GM18498 (cell line): ENCODE results near the gene SNX10.

Source experiments
- ATAC-seq: cut with Tn5 transposase; IDR thresholded peaks from one replicate; pipeline ENCODE4 v1.9.1; 2021; ENCODE audit warnings: mild to moderate bottlenecking, moderate library complexity; ENCODE audit not compliant: unreplicated experiment

SNX10 gene

DNA sequence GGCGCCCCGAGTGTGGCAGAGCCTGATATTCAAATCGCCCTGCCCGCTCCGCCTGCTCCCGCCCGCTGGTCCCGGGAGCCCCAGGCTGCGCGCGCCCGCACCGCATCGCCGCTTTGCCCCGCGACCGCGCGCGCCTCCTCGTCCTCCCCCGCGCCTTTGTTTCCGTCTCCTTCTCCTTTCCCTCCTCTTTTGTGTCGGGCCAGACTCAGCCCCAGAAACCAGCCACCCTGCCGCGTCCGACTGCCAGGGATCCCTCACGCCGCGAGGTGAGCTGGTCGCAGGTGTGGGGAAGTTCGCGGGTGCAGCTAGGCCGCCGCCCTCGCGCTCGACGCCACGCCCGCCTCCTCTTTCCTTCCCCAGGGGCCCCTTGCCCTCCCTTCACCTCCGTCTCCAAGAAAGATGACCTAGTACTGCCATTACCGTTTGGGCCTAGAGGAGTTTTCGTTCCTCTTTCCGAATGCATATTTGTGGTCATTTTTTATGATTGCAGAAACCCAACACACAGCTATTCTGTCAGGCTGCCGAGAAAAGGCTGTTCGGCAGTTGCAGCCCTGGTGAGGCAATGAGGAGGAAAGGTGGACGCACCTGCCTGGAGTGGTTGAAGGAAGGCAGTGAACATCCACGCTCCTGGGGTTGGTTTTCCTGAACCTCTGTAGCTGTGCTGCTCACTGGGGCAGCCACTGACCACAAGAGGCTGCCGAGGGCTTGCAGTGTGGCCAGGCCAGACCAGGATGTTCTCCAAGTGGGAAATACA lies 107.3 kb downstream of the SNX10 start:
- peak; percentile 90 for ATAC-seq

DNA sequence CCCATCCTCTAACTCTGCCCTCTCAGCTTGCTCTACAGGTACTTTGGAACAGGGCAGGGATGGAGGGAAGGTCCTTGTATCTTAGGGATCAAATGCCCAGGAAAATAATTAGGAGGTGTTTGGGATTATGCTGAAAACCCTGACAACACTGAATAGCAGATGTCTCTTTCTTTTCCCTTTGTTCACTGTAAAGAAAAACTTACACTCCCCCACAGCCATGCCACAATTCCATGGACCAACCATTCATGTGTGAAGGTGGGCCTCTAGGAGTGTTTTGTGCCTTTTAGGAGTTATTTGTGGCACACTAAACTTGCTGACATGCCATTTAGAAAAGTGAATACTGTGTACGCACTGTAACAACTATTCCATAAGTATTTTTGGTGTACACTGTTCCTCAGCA lies 108.1 kb downstream of the SNX10 start:
- no peak for ATAC-seq

DNA sequence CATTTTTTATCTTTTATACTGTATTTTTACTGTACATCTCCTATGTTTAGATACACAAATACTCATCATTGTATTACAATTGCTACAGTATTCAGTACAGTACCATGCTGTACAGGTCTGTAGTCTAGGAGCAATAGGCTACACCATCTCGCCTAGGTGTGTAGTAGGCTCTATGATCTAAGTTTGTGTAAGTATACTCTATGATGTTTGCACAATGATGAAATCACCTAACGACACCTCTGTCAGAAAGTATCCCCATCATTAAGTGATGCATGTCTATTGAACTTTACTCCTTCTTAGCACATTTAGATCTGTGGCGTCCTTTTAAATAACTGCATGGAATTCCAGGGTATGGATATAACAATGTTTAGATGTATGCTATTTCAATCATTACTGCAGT lies 112.0 kb downstream of the SNX10 start:
- no peak for ATAC-seq

DNA sequence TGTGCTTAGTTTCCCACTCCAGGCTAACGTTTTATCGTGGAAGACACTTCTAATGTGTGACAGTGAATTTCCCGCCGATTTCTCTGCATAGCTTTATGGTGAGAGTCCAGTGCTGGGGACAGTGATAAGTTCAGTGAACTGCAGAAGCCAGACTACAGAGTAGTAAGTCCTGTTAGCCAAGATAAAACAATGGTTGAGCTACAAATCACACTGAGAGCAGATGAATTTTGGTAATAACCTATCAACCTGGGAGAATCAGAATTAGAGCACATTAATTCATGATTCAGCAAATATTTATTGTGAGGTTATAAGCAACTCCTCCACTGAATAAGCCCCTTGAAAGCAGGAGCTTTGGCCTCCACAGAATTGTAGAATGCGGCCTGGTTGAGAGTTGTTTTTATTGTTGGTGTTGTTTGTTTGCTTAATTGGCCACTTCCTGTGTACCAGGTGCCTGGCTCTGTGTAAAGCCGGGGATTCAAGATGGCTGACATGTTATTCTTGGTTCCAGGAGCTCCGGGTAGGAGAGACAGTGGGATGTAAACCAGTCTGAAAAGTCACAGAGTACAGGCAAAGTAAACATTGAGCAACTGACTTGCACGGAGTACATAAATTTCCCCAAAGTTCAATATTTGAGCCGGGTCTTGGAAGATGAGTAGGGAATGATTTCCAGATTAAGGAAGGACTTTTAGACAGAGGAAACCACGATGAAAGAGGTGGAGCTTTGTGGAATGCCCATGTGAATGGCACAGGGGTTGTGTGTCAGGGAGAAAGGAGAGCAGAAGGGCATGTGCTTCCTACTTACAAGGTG lies 112.7 kb downstream of the SNX10 start:
- no peak for ATAC-seq

DNA sequence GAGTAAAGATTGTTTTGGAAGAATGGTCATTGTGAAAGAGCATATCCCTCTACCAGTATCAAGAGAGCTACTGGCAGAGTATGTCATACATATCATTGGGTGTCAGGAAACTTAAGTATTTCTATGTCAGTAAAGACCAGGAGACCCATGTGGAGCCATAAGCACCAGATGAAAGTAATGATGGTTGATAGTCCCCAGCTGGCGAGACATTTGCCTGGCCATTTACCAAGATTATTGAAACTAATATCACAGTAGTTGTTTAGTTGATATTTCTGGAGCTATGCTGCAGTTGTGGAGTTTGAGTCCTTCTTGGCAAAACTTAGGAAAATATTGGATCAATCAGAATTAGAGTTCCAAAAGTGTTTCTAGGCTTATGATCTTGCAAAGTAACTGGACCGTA lies 114.8 kb downstream of the SNX10 start:
- ATAC-seq, result no peak

DNA sequence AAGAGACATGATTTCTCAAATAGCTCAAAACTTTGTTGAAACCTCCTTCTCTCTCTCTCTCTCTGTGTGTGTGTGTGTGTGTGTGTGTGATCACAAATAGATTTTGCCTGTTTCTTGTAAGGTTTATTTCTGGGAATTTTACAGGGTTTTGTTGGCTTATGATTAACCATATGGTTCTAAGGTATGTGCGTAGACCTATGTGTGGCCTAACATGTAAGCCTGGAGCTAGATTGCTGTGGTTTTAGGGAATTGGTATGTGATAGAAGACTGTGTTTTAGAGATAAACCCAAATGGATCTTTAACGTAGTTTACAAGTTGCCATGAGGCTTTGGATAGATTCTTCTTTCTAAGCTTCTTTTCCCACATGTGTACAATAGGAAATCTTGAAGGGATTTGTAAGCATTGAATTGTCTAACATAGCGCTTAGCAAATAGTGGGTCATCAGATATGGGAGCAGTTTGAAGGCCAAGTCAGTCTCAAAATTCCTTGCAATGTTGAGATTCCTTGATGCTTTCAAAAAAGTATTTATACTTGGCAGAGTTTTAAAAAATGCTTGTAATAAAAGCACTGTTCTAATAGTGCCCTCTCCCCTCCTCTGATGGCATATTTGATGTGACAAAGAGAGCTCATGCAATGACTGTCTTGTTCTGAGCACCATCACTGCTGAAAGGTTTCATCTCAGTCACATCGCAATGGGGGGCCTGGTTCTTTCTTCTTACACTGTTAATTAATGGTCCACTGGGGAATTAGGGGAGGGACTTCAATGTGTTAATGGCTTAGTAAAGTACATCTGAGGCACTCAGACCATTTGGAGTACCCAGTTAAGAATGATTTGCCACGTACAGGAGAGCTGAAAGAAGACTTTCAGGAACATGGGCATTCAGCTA lies 118.2 kb downstream of the SNX10 start:
- no peak for ATAC-seq

DNA sequence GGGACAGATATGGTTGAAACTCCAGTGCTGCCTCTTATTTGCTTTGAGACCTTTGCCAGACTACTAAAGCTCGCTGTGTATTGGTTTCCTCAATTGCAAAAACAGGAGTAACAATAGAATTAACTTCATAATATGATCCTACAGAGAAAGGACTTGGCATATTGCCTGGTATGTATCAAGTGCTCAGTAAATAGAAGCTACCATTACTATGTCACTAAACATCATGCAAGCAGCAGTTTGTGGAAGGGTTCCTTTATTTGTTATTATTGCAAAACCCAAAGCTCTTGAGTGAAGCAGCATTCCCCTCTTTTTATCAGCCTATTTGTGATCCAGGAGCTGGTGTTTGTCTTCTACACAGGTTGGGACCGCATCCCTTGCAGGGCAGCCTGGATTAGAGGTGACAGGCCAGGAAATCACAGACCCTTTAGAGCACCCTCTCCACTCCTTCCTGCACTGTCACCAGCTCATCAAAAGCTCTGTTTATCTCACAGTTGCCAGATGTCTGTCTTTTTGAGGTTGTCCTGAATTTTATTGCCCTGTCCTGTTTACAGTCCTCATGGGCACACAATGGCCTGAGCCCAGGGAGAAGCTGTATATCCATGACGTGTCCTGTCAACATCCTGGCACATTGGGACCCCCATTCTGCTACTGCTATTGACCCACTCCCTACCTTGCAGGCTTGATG lies 121.5 kb downstream of the SNX10 start:
- no peak for ATAC-seq

DNA sequence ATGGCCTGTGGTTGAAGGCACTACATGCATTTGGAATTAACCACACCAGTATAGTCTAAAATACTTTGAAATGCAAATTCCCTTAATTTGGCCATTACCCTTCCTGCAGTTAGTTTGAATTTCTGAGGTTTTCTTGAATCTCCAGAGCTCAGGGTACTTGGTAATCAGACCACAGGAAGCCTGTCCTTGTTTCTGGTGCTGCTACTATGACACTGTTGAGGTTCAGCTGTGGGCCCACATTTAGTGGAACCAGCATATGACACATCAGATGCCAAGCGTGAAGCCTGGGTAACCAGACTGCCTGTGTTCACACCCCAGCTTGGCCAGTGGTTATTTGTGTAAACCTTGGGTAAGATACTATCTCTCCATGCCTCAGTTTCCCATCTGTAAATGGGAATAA lies 124.3 kb downstream of the SNX10 start:
- no peak for ATAC-seq

DNA sequence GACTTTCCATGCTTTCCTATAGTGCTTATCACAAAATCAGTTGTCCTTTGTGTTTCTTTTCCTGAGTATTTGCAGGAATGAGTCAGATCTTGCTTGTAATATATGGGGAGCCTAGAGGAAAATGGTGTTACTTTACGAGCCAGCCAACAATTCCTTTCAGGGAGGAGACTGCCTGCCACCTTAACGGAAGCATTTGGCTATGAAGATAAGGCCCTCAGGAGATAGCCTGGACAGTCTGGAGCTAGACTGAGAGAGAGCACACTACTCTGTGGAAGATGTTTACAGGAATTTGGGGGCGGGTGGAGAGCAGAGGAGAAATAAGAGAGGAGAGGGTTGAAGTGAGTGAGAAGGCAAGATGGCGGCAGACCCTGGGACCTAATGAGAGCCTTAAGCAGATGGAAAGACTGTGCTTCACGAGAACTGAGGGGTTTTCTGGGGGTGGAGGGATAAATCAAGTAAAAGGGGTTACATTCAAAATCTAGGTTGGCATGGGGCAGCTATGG lies 126.3 kb downstream of the SNX10 start:
- no peak for ATAC-seq

DNA sequence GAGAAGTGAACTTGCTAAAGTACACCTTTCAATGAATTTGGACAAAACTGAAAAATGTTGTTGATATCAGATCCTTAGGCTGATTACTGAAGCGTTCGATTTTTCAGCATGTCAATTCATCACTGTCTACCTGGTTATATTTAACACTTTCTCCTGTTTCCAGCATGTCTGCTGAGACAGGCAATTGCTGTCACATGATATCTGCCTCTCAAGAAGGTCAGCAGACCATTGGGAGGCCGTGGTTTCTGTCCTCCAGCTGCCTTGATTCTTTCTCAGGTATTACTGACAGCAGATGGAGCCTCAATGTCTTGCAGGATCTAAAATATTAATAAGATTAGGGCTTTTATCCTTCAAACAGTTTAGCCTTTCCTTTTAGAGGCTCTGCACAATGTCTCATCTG lies 127.5 kb downstream of the SNX10 start:
- no peak for ATAC-seq

DNA sequence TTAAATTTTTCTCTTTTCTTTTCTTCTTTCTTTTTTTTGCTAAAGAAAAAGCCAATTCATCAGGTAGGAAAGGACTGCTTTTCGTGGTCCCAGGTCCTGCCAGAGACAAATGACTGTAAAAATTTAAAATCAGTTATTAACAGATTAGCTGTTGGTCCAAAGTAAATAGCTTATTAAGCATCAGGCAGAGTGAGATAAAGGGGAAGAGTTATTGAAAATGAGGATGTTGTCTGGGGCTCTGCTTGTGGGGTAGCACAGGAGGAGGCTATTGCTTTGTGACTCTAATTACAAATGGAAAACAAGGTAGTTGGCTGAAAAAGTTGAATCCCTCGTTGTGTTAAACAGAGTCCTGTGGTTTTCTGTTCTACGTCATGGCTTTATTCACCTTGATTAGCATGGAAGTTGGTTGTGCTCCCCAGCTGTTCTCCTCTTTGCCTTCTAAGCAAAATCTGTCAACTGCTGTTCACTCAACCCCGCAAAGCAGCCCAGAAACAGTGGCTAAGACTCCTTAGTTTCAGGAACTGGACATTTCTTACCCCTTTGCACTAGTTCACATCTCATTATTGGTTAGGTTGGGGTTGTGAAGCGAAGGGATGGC lies 128.9 kb downstream of the SNX10 start:
- ATAC-seq, result no peak

DNA sequence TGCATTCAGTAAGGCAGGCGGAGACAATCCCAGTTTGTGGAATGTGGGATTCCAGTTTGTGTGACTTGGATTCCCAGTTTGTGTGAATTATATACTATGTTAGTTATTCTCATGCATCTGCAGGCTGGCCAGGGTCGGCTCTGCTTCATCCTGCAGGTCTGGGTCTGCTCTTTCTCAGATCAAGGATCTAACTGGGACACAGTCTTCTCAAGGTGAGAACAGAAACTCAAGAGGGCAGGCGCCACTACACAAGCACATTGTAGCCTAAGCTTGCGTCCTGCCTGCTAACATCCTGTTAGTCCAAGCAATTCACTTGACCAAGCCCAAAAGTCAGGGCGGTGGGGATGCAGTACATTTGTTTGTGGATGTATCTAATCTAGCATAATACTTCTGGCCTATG lies 131.1 kb downstream of the SNX10 start:
- no peak for ATAC-seq

DNA sequence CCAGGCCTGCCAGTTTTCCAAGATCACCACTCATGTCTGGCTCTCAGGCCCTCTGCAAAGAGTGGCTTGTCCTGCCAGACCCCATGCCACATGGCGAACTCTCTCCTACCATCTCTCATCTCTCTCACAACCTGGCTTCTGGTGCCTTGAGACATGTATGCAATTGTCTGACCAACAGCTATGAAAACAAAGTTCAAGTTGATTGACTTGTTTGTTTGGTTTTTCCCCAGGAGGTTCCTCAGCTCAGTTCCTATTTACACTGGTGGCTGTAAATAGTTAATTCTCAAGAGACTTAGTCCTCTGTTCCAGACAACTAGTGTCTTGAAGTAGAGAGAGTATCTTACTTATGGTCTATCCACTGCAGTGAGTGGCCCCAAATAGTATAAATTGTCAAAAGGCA lies 131.8 kb downstream of the SNX10 start:
- no peak for ATAC-seq
